Ammon's horn (tissue), 1 donor: Measurements from ENCODE around the gene RIOX2.
"Not testable (repeated sequence)": the region's sequence is repeated elsewhere in the genome, so short reads cannot be mapped to it uniquely, and the experiment has no call there.

Experiments used
- DNase-seq: peaks from one replicate; pipeline ENCODE4 v3.0.0-alpha.2; 2016; ENCODE audit warnings: low spot score

RIOX2 gene

GRCh38 chr3:97911459-97911858 lies 60.8 kb downstream of the RIOX2 start:
- DNase-seq, result no peak

- peak; percentile 20 for DNase-seq
Measured at GRCh38 chr3:97910931-97911351, 61.3 kb downstream of the RIOX2 start.

GRCh38 chr3:97910236-97910831 lies 61.9 kb downstream of the RIOX2 start:
- DNase-seq, result not testable (repeated sequence)

- not testable (repeated sequence) for DNase-seq
Measured at GRCh38 chr3:97909830-97910229, 62.4 kb downstream of the RIOX2 start.

- DNase-seq, result peak; percentile 7
Measured at GRCh38 chr3:97901313-97902248, 70.7 kb downstream of the RIOX2 start.

- DNase-seq, result no peak
Measured at GRCh38 chr3:97899331-97899730, 72.9 kb downstream of the RIOX2 start.

- no peak for DNase-seq
Measured at GRCh38 chr3:97896547-97896946, 75.7 kb downstream of the RIOX2 start.

GRCh38 chr3:97896129-97896528 lies 76.1 kb downstream of the RIOX2 start:
- DNase-seq, result no peak

GRCh38 chr3:97895216-97895615 lies 77.0 kb downstream of the RIOX2 start:
- DNase-seq, result no peak

GRCh38 chr3:97892852-97893251 lies 79.4 kb downstream of the RIOX2 start:
- DNase-seq, result no peak
